SK-N-SH treated with all-trans-retinoic acid at 6 μM for 48 hours (cell line): ENCODE results near the gene PTOV1.

ENCODE experiments used
- ATAC-seq: fragments of 200-7000 bp; cut with Tn5 transposase; 3 replicates; pipeline ENCODE4 v1.9.1; 2020; ENCODE audit warnings: mild to moderate bottlenecking, moderate library complexity
- BACH2 ChIP-seq: fragments of 250-450 bp; sonication (Bioruptor Pico); IDR thresholded peaks from 2 replicates; pipeline ENCODE4 v1.9.0; 2021; ENCODE audit warnings: mild to moderate bottlenecking, borderline replicate concordance
- CSDC2 ChIP-seq: fragments of 250-450 bp; sonication (Bioruptor Pico); IDR thresholded peaks from 2 replicates; pipeline ENCODE4 v1.5.0; 2020; ENCODE audit warnings: mild to moderate bottlenecking, moderate library complexity
- GLIS3 ChIP-seq: fragments of 250-450 bp; sonication (Bioruptor Pico); IDR thresholded peaks from 2 replicates; pipeline ENCODE4 v1.5.0; 2020; ENCODE audit warnings: mild to moderate bottlenecking, moderate library complexity
- ISL1 ChIP-seq: fragments of 250-450 bp; sonication (Bioruptor Pico); IDR thresholded peaks from 2 replicates; pipeline ENCODE4 v2.1.2; 2022; ENCODE audit warnings: mild to moderate bottlenecking, moderate library complexity
- OSR1 ChIP-seq: fragments of 250-450 bp; sonication (Bioruptor Pico); IDR thresholded peaks from 2 replicates; pipeline ENCODE4 v1.8.0; 2022; ENCODE audit warnings: moderate library complexity, mild to moderate bottlenecking, inconsistent platforms
- PPARA ChIP-seq: fragments of 250-450 bp; sonication (Bioruptor Pico); IDR thresholded peaks from 2 replicates; pipeline ENCODE4 v1.5.0; 2020; ENCODE audit warnings: mild to moderate bottlenecking, borderline replicate concordance
- RARB ChIP-seq: fragments of 250-450 bp; sonication (Bioruptor Pico); IDR thresholded peaks from 2 replicates; pipeline ENCODE4 v1.8.0; 2021; ENCODE audit warnings: mild to moderate bottlenecking, moderate library complexity
- SNAI2 ChIP-seq: fragments of 250-450 bp; sonication (Bioruptor Pico); IDR thresholded peaks from 2 replicates; pipeline ENCODE4 v1.5.0; 2020; ENCODE audit warnings: mild to moderate bottlenecking, moderate library complexity
- TCF4 ChIP-seq: fragments of 250-450 bp; sonication (Bioruptor Pico); IDR thresholded peaks from 2 replicates; pipeline ENCODE4 v1.8.0; 2021; ENCODE audit warnings: mild to moderate bottlenecking, moderate library complexity, borderline replicate concordance
- TOX ChIP-seq: fragments of 250-450 bp; sonication (Bioruptor Pico); IDR thresholded peaks from 2 replicates; pipeline ENCODE4 v1.8.0; 2021; ENCODE audit warnings: mild to moderate bottlenecking, moderate library complexity, borderline replicate concordance
- ZC3H10 ChIP-seq: fragments of 250-450 bp; sonication (Bioruptor Pico); IDR thresholded peaks from 2 replicates; pipeline ENCODE4 v1.5.1; 2021; ENCODE audit warnings: mild to moderate bottlenecking, moderate library complexity
- ZFP3 ChIP-seq: fragments of 250-450 bp; sonication (Bioruptor Pico); IDR thresholded peaks from 2 replicates; pipeline ENCODE4 v1.5.0; 2020; ENCODE audit warnings: mild to moderate bottlenecking, moderate library complexity
- ZFP30 ChIP-seq: fragments of 450-650 bp; formaldehyde crosslinking; IDR thresholded peaks from 2 replicates; pipeline ENCODE4 v1.5.0; 2022; ENCODE audit warnings: mild to moderate bottlenecking, moderate library complexity
- ZNF565 ChIP-seq: fragments of 450-650 bp; formaldehyde crosslinking; conservative IDR thresholded peaks from 2 replicates; pipeline ENCODE4 v1.5.0; 2020; ENCODE audit warnings: low read depth, mild to moderate bottlenecking, moderate library complexity
- ZNF70 ChIP-seq: fragments of 450-650 bp; formaldehyde crosslinking; IDR thresholded peaks from 2 replicates; pipeline ENCODE4 v1.5.0; 2020; ENCODE audit warnings: mild to moderate bottlenecking, moderate library complexity
- ZNF8 ChIP-seq: fragments of 450-650 bp; formaldehyde crosslinking; IDR thresholded peaks from 2 replicates; pipeline ENCODE4 v1.5.0; 2020; ENCODE audit warnings: mild to moderate bottlenecking, moderate library complexity
- TF ChIP-seq, protein P1 (sequence below): fragments of 250-450 bp; sonication (Bioruptor Pico); IDR thresholded peaks from 2 replicates; pipeline ENCODE4 v1.8.0; 2020; ENCODE audit warnings: mild to moderate bottlenecking, moderate library complexity, borderline replicate concordance
- TF ChIP-seq, protein P2 (sequence below): fragments of 250-450 bp; sonication (Bioruptor Pico); IDR thresholded peaks from 2 replicates; pipeline ENCODE4 v1.5.1; 2020; ENCODE audit warnings: low read depth, mild to moderate bottlenecking, moderate library complexity
- TF ChIP-seq, protein P3 (sequence below): fragments of 250-450 bp; sonication (Bioruptor Pico); IDR thresholded peaks from 2 replicates; pipeline ENCODE4 v1.5.0; 2020; ENCODE audit warnings: mild to moderate bottlenecking, moderate library complexity
- TF ChIP-seq, protein P4 (sequence below): fragments of 250-450 bp; sonication (Bioruptor Pico); IDR thresholded peaks from 2 replicates; pipeline ENCODE4 v1.8.0; 2021; ENCODE audit warnings: low read depth, mild to moderate bottlenecking, moderate library complexity, borderline replicate concordance
- TF ChIP-seq, protein P5 (sequence below): fragments of 250-450 bp; sonication (Bioruptor Pico); IDR thresholded peaks from 2 replicates; pipeline ENCODE4 v1.5.1; 2021; ENCODE audit warnings: mild to moderate bottlenecking, moderate library complexity

PTOV1 gene

DNA sequence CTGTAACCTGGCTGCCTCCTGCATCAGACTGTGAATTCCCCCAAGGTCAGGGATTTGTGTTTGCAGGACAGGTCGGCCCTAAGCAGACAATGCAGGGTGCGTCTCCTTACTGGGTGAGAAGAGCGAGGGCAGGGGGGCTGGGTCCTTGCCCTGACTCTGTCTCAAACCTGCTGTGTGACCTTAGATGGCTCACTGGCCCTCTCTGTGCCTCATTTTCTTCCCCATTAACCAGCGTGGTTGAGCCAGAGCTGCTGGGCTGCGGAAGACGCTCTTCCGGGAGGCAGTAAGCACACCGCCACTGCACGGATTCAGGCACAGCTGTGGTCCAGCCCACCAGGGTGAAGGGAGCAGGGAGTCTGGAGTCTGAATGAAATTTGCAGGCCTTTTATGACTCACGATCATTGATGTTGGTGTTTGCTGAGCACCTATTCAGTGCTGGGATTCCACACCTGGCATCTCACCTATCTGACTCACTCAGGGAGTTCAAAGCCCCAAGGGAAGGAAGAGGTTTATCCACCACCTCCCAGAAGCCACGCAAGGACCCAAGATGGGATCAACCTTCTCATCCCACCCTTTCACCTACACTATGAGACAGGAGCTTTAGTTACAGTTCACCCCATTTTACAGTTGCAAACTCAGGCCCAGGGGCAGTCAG is 23.7 kb downstream of the PTOV1 start:
- no peak for ATAC-seq
- TF ChIP-seq OSR1 (CRISPR knock-in tag) (no peak), SNAI2 (CRISPR knock-in tag) (no peak), BACH2 (no peak), RARB (no peak), GLIS3 (CRISPR knock-in tag) (no peak), TOX (no peak), ZNF565 (CRISPR knock-in tag) (no peak), ISL1 (CRISPR knock-in tag) (no peak), TCF4 (CRISPR knock-in tag) (no peak)
- TF ChIP-seq, protein P1, sequence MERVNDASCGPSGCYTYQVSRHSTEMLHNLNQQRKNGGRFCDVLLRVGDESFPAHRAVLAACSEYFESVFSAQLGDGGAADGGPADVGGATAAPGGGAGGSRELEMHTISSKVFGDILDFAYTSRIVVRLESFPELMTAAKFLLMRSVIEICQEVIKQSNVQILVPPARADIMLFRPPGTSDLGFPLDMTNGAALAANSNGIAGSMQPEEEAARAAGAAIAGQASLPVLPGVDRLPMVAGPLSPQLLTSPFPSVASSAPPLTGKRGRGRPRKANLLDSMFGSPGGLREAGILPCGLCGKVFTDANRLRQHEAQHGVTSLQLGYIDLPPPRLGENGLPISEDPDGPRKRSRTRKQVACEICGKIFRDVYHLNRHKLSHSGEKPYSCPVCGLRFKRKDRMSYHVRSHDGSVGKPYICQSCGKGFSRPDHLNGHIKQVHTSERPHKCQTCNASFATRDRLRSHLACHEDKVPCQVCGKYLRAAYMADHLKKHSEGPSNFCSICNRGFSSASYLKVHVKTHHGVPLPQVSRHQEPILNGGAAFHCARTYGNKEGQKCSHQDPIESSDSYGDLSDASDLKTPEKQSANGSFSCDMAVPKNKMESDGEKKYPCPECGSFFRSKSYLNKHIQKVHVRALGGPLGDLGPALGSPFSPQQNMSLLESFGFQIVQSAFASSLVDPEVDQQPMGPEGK = no peak
- TF ChIP-seq, protein P2, sequence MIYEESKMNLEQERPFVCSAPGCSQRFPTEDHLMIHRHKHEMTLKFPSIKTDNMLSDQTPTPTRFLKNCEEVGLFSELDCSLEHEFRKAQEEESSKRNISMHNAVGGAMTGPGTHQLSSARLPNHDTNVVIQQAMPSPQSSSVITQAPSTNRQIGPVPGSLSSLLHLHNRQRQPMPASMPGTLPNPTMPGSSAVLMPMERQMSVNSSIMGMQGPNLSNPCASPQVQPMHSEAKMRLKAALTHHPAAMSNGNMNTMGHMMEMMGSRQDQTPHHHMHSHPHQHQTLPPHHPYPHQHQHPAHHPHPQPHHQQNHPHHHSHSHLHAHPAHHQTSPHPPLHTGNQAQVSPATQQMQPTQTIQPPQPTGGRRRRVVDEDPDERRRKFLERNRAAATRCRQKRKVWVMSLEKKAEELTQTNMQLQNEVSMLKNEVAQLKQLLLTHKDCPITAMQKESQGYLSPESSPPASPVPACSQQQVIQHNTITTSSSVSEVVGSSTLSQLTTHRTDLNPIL (CRISPR knock-in tag) = no peak

DNA sequence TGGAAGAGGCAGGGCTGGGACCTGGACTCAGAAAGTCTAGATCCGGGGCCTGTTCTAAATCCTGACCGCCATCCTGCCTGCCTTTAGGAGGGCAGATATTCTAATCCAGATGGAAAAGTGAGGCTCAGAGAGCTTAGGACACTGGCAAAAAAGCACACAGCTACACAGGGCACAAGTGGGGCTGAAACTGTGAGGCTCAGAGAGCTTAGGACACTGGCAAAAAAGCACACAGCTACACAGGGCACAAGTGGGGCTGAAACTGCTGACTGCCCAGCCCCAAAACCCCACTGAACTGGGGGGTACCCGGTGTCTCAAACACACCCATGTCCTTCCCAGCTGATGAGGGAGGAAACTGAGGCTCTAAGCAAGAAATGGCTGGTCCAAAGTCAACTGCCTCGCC is 24.2 kb downstream of the PTOV1 start:
- no peak for ATAC-seq
- TF ChIP-seq OSR1 (CRISPR knock-in tag) (no peak), RARB (no peak), CSDC2 (CRISPR knock-in tag) (no peak), GLIS3 (CRISPR knock-in tag) (no peak), ZNF8 (CRISPR knock-in tag) (no peak), ZFP30 (CRISPR knock-in tag) (no peak), ZFP3 (CRISPR knock-in tag) (no peak), TCF4 (CRISPR knock-in tag) (no peak), ZNF70 (CRISPR knock-in tag) (no peak)
- TF ChIP-seq, protein P3, sequence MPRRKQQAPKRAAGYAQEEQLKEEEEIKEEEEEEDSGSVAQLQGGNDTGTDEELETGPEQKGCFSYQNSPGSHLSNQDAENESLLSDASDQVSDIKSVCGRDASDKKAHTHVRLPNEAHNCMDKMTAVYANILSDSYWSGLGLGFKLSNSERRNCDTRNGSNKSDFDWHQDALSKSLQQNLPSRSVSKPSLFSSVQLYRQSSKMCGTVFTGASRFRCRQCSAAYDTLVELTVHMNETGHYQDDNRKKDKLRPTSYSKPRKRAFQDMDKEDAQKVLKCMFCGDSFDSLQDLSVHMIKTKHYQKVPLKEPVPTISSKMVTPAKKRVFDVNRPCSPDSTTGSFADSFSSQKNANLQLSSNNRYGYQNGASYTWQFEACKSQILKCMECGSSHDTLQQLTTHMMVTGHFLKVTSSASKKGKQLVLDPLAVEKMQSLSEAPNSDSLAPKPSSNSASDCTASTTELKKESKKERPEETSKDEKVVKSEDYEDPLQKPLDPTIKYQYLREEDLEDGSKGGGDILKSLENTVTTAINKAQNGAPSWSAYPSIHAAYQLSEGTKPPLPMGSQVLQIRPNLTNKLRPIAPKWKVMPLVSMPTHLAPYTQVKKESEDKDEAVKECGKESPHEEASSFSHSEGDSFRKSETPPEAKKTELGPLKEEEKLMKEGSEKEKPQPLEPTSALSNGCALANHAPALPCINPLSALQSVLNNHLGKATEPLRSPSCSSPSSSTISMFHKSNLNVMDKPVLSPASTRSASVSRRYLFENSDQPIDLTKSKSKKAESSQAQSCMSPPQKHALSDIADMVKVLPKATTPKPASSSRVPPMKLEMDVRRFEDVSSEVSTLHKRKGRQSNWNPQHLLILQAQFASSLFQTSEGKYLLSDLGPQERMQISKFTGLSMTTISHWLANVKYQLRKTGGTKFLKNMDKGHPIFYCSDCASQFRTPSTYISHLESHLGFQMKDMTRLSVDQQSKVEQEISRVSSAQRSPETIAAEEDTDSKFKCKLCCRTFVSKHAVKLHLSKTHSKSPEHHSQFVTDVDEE = no peak
- TF ChIP-seq, protein P4, sequence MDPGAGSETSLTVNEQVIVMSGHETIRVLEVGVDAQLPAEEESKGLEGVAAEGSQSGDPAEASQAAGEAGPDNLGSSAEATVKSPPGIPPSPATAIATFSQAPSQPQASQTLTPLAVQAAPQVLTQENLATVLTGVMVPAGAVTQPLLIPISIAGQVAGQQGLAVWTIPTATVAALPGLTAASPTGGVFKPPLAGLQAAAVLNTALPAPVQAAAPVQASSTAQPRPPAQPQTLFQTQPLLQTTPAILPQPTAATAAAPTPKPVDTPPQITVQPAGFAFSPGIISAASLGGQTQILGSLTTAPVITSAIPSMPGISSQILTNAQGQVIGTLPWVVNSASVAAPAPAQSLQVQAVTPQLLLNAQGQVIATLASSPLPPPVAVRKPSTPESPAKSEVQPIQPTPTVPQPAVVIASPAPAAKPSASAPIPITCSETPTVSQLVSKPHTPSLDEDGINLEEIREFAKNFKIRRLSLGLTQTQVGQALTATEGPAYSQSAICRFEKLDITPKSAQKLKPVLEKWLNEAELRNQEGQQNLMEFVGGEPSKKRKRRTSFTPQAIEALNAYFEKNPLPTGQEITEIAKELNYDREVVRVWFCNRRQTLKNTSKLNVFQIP = no peak
- TF ChIP-seq, protein P2 (CRISPR knock-in tag) = no peak

DNA sequence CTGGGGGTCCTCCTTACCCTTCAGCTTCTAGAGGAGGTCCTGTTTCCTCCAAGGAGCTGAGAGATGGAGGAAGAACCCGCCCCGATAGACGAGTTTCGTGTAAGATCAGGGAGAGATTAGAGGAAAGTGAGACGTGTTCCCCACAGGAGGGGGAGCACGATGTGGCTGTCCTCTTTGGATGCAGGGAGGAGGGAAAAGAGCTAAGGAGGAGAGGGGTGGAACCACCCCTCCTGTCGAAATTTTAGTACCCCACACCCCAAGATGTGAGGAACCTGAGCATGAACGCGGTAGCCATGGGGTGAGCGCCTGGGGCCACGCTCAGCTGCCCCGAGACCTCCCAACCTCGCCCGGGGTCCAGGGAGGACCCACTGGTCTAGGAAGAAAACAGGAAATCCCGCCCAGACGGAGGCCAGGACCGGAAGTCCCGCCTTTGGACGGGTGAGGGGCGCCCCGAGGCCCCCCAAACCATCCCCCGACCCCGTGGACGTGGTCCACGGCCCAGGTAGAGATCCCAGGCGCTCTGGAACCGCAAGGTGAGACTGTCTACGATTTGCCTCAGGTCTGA is 25.0 kb downstream of the PTOV1 start:
- ATAC-seq = peak; percentile 35
- TF ChIP-seq ZC3H10 (CRISPR knock-in tag) (no peak), PPARA (no peak), BACH2 (no peak), ZNF565 (CRISPR knock-in tag) (no peak)
- TF ChIP-seq, protein P5, sequence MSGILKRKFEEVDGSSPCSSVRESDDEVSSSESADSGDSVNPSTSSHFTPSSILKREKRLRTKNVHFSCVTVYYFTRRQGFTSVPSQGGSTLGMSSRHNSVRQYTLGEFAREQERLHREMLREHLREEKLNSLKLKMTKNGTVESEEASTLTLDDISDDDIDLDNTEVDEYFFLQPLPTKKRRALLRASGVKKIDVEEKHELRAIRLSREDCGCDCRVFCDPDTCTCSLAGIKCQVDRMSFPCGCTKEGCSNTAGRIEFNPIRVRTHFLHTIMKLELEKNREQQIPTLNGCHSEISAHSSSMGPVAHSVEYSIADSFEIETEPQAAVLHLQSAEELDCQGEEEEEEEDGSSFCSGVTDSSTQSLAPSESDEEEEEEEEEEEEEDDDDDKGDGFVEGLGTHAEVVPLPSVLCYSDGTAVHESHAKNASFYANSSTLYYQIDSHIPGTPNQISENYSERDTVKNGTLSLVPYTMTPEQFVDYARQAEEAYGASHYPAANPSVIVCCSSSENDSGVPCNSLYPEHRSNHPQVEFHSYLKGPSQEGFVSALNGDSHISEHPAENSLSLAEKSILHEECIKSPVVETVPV (CRISPR knock-in tag) = no peak
- TF ChIP-seq, protein P1 = no peak
- TF ChIP-seq, protein P4 = no peak
